Parathyroid adenoma (tissue), 2 donors: ENCODE results near the gene DMAC1.

Experiments
- H2AFZ ChIP-seq: fragments of 300-600 bp; sonication (generic); one replicate; pipeline ENCODE4 v1.7.0; 2017; ENCODE audit warnings: antibody characterized with exemption, mild to moderate bottlenecking
- H3K27ac ChIP-seq: fragments of 300-600 bp; sonication (generic); one replicate; pipeline ENCODE4 v1.7.0; 2017
- H3K27me3 ChIP-seq: fragments of 300-600 bp; sonication (generic); one replicate; pipeline ENCODE4 v1.7.0; 2017; ENCODE audit warnings: low read length; ENCODE audit not compliant: control insufficient read depth, insufficient read depth
- H3K36me3 ChIP-seq: fragments of 300-600 bp; sonication (generic); one replicate; pipeline ENCODE4 v1.7.0; 2017; ENCODE audit warnings: low read length; ENCODE audit not compliant: control insufficient read depth, insufficient read depth
- H3K4me1 ChIP-seq: fragments of 300-600 bp; sonication (generic); one replicate; pipeline ENCODE4 v1.7.0; 2017; ENCODE audit warnings: control low read depth
- H3K4me2 ChIP-seq: fragments of 300-600 bp; sonication (generic); one replicate; pipeline ENCODE4 v1.7.0; 2017; ENCODE audit warnings: low read length
- H3K4me3 ChIP-seq: fragments of 300-600 bp; sonication (generic); one replicate; pipeline ENCODE4 v1.7.0; 2017; ENCODE audit warnings: low read depth, low read length
- H3K79me2 ChIP-seq: fragments of 300-600 bp; sonication (generic); one replicate; pipeline ENCODE4 v1.7.0; 2017; ENCODE audit warnings: control low read depth
- H3K9ac ChIP-seq: fragments of 300-600 bp; sonication (generic); one replicate; pipeline ENCODE4 v1.7.0; 2017; ENCODE audit warnings: mild to moderate bottlenecking
- H3K9me3 ChIP-seq: fragments of 300-600 bp; sonication (generic); one replicate; pipeline ENCODE4 v1.7.0; 2017; ENCODE audit warnings: low read length; ENCODE audit not compliant: control insufficient read depth
- CTCF ChIP-seq: fragments of 300-600 bp; sonication (generic); IDR thresholded peaks from one replicate; pipeline ENCODE4 v1.7.0; 2017; ENCODE audit warnings: antibody characterized with exemption, mild to moderate bottlenecking
- donor health status: primary hyperparathyroidism.

Gene DMAC1

GRCh38 chr9:7823651-7824050 lies 24.1 kb upstream of the DMAC1 start:
- H3K27ac ChIP-seq: no peak overlapping the region
- no peak overlapping the region for H3K4me3 ChIP-seq
- H3K27me3 ChIP-seq: no peaks in the 10 kb centered on the region
- H3K4me2 ChIP-seq: no peak overlapping the region
- H2AFZ ChIP-seq: no peak overlapping the region
- no peak for TF ChIP-seq CTCF
- no peak overlapping the region for H3K9ac ChIP-seq
- no peaks in the 10 kb centered on the region for H3K4me1 ChIP-seq
- no peaks in the 10 kb centered on the region for H3K79me2 ChIP-seq
- no peaks in the 10 kb centered on the region for H3K9me3 ChIP-seq
- no peaks in the 10 kb centered on the region for H3K36me3 ChIP-seq

DNA sequence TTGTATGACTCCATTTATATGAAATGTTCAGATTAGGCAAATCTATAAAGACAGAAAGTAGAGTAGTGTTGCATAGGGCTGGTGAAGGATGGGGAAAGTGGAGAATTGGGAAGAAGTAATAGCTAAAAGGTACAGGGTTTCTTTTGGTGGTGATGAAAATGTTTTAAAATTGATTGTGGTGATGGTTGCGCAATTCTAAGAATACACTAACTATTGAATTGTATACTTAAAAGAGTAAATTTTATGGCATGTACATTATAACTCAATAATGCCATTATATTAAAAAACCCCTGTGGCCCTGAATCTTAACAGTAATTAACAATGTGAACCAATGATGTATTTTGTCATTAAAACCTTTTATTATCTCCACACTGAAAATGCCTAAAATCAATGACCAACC lies 20.4 kb upstream of the DMAC1 start:
- Histone ChIP-seq H3K36me3 (no peaks in the 10 kb centered on the region), H3K4me3 (no peak overlapping the region), H3K27me3 (no peaks in the 10 kb centered on the region), H3K4me2 (no peak overlapping the region), H3K4me1 (no peaks in the 10 kb centered on the region), H3K79me2 (no peaks in the 10 kb centered on the region), H3K9ac (no peak overlapping the region), H3K27ac (no peak overlapping the region), H2AFZ (no peak overlapping the region), H3K9me3 (no peaks in the 10 kb centered on the region)
- TF ChIP-seq CTCF: no peak

GRCh38 chr9:7816021-7816420 lies 16.4 kb upstream of the DMAC1 start:
- H3K36me3 ChIP-seq: no peaks in the 10 kb centered on the region
- H3K9me3 ChIP-seq: no peaks in the 10 kb centered on the region
- H2AFZ ChIP-seq: no peak overlapping the region
- H3K9ac ChIP-seq: no peak overlapping the region
- no peak for TF ChIP-seq CTCF
- H3K79me2 ChIP-seq: no peaks in the 10 kb centered on the region
- no peak overlapping the region for H3K4me2 ChIP-seq
- H3K27me3 ChIP-seq: no peaks in the 10 kb centered on the region
- no peak overlapping the region for H3K27ac ChIP-seq
- H3K4me1 ChIP-seq: no peaks in the 10 kb centered on the region
- no peak overlapping the region for H3K4me3 ChIP-seq

GRCh38 chr9:7813030-7813429 lies 13.5 kb upstream of the DMAC1 start:
- no peak for TF ChIP-seq CTCF
- Histone ChIP-seq H2AFZ (no peak overlapping the region), H3K9me3 (no peaks in the 10 kb centered on the region), H3K9ac (no peak overlapping the region), H3K27ac (no peak overlapping the region), H3K27me3 (no peaks in the 10 kb centered on the region), H3K4me2 (no peak overlapping the region), H3K79me2 (no peaks in the 10 kb centered on the region), H3K4me3 (no peak overlapping the region), H3K36me3 (no peaks in the 10 kb centered on the region), H3K4me1 (no peaks in the 10 kb centered on the region)

DNA sequence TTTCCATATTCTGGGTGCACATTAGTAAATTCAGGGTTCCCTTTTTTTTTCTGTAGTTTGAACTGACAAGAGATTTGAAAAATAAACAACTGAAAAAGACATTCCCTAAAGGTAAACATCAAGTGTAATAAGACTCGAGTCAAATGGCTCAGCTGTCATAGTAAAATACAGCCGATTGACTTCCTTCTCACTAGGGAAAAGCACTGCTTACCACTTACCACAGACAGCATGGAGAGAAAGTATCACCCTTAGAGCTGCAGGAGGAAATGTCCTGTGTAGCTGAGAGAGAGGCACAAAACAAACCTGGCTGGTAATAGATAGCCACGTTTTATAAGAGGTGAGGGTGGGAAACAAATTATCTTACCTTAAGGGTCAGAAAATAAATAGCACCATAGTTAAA lies 12.1 kb upstream of the DMAC1 start:
- H3K4me3 ChIP-seq: no peak overlapping the region
- H3K4me2 ChIP-seq: no peak overlapping the region
- H3K27ac ChIP-seq: no peak overlapping the region
- no peak overlapping the region for H2AFZ ChIP-seq
- H3K9ac ChIP-seq: no peak overlapping the region
- no peaks in the 10 kb centered on the region for H3K36me3 ChIP-seq
- H3K4me1 ChIP-seq: no peaks in the 10 kb centered on the region
- no peaks in the 10 kb centered on the region for H3K27me3 ChIP-seq
- no peaks in the 10 kb centered on the region for H3K9me3 ChIP-seq
- H3K79me2 ChIP-seq: no peaks in the 10 kb centered on the region
- TF ChIP-seq CTCF: no peak
